T-helper 1 cell (primary cell): ENCODE data around the gene FGF22.

Experiments
- DNase-seq, 5 donors: peaks; one replicate each; pipeline ENCODE4 v3.0.0-alpha.2; 2012 to 2020

The FGF22 gene

GRCh38 chr19:681029-682019 is 41.6 kb downstream of the FGF22 start:
- peak in 4 of 5 donors; percentile 79 to 92 (median 89) for DNase-seq

GRCh38 chr19:682678-683320 is 43.1 kb downstream of the FGF22 start:
- DNase-seq = no peak

GRCh38 chr19:685454-685931 is 45.8 kb downstream of the FGF22 start:
- DNase-seq = no peak

GRCh38 chr19:686589-687297 is 47.1 kb downstream of the FGF22 start:
- no peak for DNase-seq

GRCh38 chr19:687569-688166 is 48.0 kb downstream of the FGF22 start:
- DNase-seq = no peak

- no peak for DNase-seq
Measured at GRCh38 chr19:688214-688613, 48.5 kb downstream of the FGF22 start.

- no peak for DNase-seq
Measured at GRCh38 chr19:688992-689391, 49.3 kb downstream of the FGF22 start.

- no peak for DNase-seq
Measured at GRCh38 chr19:690203-690602, 50.5 kb downstream of the FGF22 start.
